ENCODE data around the gene DNAJB1. TPM values are rescaled to one million over a fixed set of nuclear protein-coding genes. Genes with fewer than 3 reads are reported as not detected.
A peak's percentile ranks its signal among the peaks of the same experiment; 100 is the strongest.

The DNAJB1 gene
- total and polyA plus RNA-seq, 2 of the 13 experiments (the other 11 are each of a cell fraction or from before 2014, with no cell fraction given): 87.5 to 97.3 TPM

DNA sequence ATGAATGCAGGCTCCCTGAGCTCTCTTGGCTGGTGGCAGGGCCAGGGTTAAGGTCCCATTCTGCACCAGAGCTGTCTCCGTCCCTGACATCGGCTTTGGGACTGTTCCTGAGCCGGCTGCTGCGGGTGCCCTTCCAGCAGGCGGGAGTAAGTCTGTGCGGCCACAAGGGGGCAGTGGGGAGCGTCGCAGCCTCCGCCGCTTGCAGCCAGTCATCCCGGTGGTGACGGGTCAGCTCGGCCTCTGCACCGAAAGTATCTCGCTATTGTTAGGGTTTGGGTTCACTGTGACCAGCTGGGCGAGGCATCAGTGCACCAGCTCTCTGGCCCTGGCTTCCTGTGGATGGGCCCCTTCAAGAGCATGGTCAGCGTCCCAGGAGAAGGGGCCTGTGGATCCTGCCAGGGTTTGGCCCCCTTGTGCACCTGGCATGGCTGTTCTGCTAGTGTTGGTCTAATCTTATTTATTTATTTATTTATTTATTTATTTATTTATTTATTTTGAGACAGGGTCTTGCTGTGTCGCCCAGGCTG, 38.5 kb upstream of the DNAJB1 start (continued):
- TF ChIP-seq, protein P1, sequence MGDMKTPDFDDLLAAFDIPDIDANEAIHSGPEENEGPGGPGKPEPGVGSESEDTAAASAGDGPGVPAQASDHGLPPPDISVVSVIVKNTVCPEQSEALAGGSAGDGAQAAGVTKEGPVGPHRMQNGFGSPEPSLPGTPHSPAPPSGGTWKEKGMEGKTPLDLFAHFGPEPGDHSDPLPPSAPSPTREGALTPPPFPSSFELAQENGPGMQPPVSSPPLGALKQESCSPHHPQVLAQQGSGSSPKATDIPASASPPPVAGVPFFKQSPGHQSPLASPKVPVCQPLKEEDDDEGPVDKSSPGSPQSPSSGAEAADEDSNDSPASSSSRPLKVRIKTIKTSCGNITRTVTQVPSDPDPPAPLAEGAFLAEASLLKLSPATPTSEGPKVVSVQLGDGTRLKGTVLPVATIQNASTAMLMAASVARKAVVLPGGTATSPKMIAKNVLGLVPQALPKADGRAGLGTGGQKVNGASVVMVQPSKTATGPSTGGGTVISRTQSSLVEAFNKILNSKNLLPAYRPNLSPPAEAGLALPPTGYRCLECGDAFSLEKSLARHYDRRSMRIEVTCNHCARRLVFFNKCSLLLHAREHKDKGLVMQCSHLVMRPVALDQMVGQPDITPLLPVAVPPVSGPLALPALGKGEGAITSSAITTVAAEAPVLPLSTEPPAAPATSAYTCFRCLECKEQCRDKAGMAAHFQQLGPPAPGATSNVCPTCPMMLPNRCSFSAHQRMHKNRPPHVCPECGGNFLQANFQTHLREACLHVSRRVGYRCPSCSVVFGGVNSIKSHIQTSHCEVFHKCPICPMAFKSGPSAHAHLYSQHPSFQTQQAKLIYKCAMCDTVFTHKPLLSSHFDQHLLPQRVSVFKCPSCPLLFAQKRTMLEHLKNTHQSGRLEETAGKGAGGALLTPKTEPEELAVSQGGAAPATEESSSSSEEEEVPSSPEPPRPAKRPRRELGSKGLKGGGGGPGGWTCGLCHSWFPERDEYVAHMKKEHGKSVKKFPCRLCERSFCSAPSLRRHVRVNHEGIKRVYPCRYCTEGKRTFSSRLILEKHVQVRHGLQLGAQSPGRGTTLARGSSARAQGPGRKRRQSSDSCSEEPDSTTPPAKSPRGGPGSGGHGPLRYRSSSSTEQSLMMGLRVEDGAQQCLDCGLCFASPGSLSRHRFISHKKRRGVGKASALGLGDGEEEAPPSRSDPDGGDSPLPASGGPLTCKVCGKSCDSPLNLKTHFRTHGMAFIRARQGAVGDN (CRISPR knock-in tag; IDR thresholded peaks at IDR 0.05): peak; percentile 58
- TF ChIP-seq DNMT1 (CRISPR knock-in tag; IDR thresholded peaks at IDR 0.05): 0 out of 2 replicates have a peak, but pooled peaks have one; percentile 52
- TF ChIP-seq HNF4G (IDR thresholded peaks at IDR 0.05; ENCODE audit: borderline replicate concordance, low read depth, low read length): no peak
- TF ChIP-seq HNF4G (CRISPR knock-in tag; IDR thresholded peaks at IDR 0.05; ENCODE audit: borderline replicate concordance, low read depth): no peak
- no peak for TF ChIP-seq EZH2 (conservative IDR thresholded peaks at IDR 0.05; ENCODE audit: low read depth, low read length)
- peak; percentile 63 for TF ChIP-seq SAP130 (CRISPR knock-in tag; IDR thresholded peaks at IDR 0.05; ENCODE audit: low read depth)
- 0 out of 2 replicates have a peak, but pooled peaks have one; percentile 35 for TF ChIP-seq ZNF724P (CRISPR knock-in tag; IDR thresholded peaks at IDR 0.05; ENCODE audit: borderline replicate concordance)
- no peak for TF ChIP-seq ZNF879 (CRISPR knock-in tag; IDR thresholded peaks at IDR 0.05)
- TF ChIP-seq, protein P2, sequence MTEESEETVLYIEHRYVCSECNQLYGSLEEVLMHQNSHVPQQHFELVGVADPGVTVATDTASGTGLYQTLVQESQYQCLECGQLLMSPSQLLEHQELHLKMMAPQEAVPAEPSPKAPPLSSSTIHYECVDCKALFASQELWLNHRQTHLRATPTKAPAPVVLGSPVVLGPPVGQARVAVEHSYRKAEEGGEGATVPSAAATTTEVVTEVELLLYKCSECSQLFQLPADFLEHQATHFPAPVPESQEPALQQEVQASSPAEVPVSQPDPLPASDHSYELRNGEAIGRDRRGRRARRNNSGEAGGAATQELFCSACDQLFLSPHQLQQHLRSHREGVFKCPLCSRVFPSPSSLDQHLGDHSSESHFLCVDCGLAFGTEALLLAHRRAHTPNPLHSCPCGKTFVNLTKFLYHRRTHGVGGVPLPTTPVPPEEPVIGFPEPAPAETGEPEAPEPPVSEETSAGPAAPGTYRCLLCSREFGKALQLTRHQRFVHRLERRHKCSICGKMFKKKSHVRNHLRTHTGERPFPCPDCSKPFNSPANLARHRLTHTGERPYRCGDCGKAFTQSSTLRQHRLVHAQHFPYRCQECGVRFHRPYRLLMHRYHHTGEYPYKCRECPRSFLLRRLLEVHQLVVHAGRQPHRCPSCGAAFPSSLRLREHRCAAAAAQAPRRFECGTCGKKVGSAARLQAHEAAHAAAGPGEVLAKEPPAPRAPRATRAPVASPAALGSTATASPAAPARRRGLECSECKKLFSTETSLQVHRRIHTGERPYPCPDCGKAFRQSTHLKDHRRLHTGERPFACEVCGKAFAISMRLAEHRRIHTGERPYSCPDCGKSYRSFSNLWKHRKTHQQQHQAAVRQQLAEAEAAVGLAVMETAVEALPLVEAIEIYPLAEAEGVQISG (CRISPR knock-in tag; IDR thresholded peaks at IDR 0.05): peak; percentile 84
- no peak for TF ChIP-seq NFAT5 (CRISPR knock-in tag; IDR thresholded peaks at IDR 0.05)
- TF ChIP-seq, protein P3, sequence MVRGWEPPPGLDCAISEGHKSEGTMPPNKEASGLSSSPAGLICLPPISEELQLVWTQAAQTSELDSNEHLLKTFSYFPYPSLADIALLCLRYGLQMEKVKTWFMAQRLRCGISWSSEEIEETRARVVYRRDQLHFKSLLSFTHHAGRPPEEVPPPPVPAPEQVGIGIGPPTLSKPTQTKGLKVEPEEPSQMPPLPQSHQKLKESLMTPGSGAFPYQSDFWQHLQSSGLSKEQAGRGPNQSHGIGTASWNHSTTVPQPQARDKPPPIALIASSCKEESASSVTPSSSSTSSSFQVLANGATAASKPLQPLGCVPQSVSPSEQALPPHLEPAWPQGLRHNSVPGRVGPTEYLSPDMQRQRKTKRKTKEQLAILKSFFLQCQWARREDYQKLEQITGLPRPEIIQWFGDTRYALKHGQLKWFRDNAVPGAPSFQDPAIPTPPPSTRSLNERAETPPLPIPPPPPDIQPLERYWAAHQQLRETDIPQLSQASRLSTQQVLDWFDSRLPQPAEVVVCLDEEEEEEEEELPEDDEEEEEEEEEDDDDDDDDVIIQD (CRISPR knock-in tag; IDR thresholded peaks at IDR 0.05; ENCODE audit: low read depth): no peak
- no peak for TF ChIP-seq ZNF30 (CRISPR knock-in tag; IDR thresholded peaks at IDR 0.05)
- 0 out of 2 replicates have a peak, but pooled peaks have one; percentile 21 for TF ChIP-seq ARNT2 (CRISPR knock-in tag; IDR thresholded peaks at IDR 0.05; ENCODE audit: low read depth)
- 0 out of 2 replicates have a peak, but pooled peaks have one; percentile 16 for TF ChIP-seq FOXO1 (CRISPR knock-in tag; IDR thresholded peaks at IDR 0.05)
- TF ChIP-seq ZSCAN9 (CRISPR knock-in tag; IDR thresholded peaks at IDR 0.05; ENCODE audit: borderline replicate concordance): no peak
